ENCODE data around the gene LRFN2.

The LRFN2 gene

GRCh38 chr6:40614671-40615070, 27.5 kb upstream of the LRFN2 start:
- Histone ChIP-seq H3K4me1 (ENCODE audit: control insufficient read depth, insufficient read depth, low read length) (no peaks in the 10 kb centered on the region), H3K27me3 (ENCODE audit: control insufficient read depth, insufficient read depth, low read length) (no peaks in the 10 kb centered on the region), H3K9ac (ENCODE audit: low read depth, low read length) (no peak overlapping the region), H3K27ac (ENCODE audit: low read depth, low read length) (no peak overlapping the region), H3K9me3 (ENCODE audit: control insufficient read depth, insufficient read depth, low read length) (no peaks in the 10 kb centered on the region), H3K36me3 (ENCODE audit: control insufficient read depth, insufficient read depth, low read length) (no peaks in the 10 kb centered on the region), H3K4me3 (ENCODE audit: low read depth, low read length) (no peak overlapping the region)

GRCh38 chr6:40611912-40612311, 24.7 kb upstream of the LRFN2 start:
- Histone ChIP-seq H3K4me1 (ENCODE audit: control insufficient read depth, insufficient read depth, low read length) (no peaks in the 10 kb centered on the region), H3K27me3 (ENCODE audit: control insufficient read depth, insufficient read depth, low read length) (no peaks in the 10 kb centered on the region), H3K36me3 (ENCODE audit: control insufficient read depth, insufficient read depth, low read length) (no peaks in the 10 kb centered on the region), H3K27ac (ENCODE audit: low read depth, low read length) (no peak overlapping the region), H3K9ac (ENCODE audit: low read depth, low read length) (no peak overlapping the region), H3K4me3 (ENCODE audit: low read depth, low read length) (no peak overlapping the region), H3K9me3 (ENCODE audit: control insufficient read depth, insufficient read depth, low read length) (no peaks in the 10 kb centered on the region)

GRCh38 chr6:40611434-40611833, 24.3 kb upstream of the LRFN2 start:
- Histone ChIP-seq H3K27me3 (ENCODE audit: control insufficient read depth, insufficient read depth, low read length) (no peaks in the 10 kb centered on the region), H3K36me3 (ENCODE audit: control insufficient read depth, insufficient read depth, low read length) (no peaks in the 10 kb centered on the region), H3K9ac (ENCODE audit: low read depth, low read length) (no peak overlapping the region), H3K4me1 (ENCODE audit: control insufficient read depth, insufficient read depth, low read length) (no peaks in the 10 kb centered on the region), H3K4me3 (ENCODE audit: low read depth, low read length) (no peak overlapping the region), H3K27ac (ENCODE audit: low read depth, low read length) (no peak overlapping the region), H3K9me3 (ENCODE audit: control insufficient read depth, insufficient read depth, low read length) (no peaks in the 10 kb centered on the region)

GRCh38 chr6:40610229-40610628, 23.1 kb upstream of the LRFN2 start:
- no peak overlapping the region for H3K9ac ChIP-seq (ENCODE audit: low read depth, low read length)
- no peaks in the 10 kb centered on the region for H3K36me3 ChIP-seq (ENCODE audit: control insufficient read depth, insufficient read depth, low read length)
- H3K27me3 ChIP-seq (ENCODE audit: control insufficient read depth, insufficient read depth, low read length), result no peaks in the 10 kb centered on the region
- H3K27ac ChIP-seq (ENCODE audit: low read depth, low read length), result no peak overlapping the region
- H3K9me3 ChIP-seq (ENCODE audit: control insufficient read depth, insufficient read depth, low read length), result no peaks in the 10 kb centered on the region
- no peak overlapping the region for H3K4me3 ChIP-seq (ENCODE audit: low read depth, low read length)
- no peaks in the 10 kb centered on the region for H3K4me1 ChIP-seq (ENCODE audit: control insufficient read depth, insufficient read depth, low read length)

GRCh38 chr6:40606981-40607380, 19.8 kb upstream of the LRFN2 start:
- Histone ChIP-seq H3K4me1 (ENCODE audit: control insufficient read depth, insufficient read depth, low read length) (no peaks in the 10 kb centered on the region), H3K27ac (ENCODE audit: low read depth, low read length) (no peak overlapping the region), H3K4me3 (ENCODE audit: low read depth, low read length) (no peak overlapping the region), H3K36me3 (ENCODE audit: control insufficient read depth, insufficient read depth, low read length) (no peaks in the 10 kb centered on the region), H3K9me3 (ENCODE audit: control insufficient read depth, insufficient read depth, low read length) (no peaks in the 10 kb centered on the region), H3K9ac (ENCODE audit: low read depth, low read length) (no peak overlapping the region), H3K27me3 (ENCODE audit: control insufficient read depth, insufficient read depth, low read length) (0 out of 2 replicates have a peak, but pooled peaks cover 6% of the 10 kb centered on the region)

- Histone ChIP-seq H3K4me1 (ENCODE audit: control insufficient read depth, insufficient read depth, low read length) (no peaks in the 10 kb centered on the region), H3K4me3 (ENCODE audit: low read depth, low read length) (no peak overlapping the region), H3K27ac (ENCODE audit: low read depth, low read length) (no peak overlapping the region), H3K9me3 (ENCODE audit: control insufficient read depth, insufficient read depth, low read length) (no peaks in the 10 kb centered on the region), H3K9ac (ENCODE audit: low read depth, low read length) (no peak overlapping the region), H3K36me3 (ENCODE audit: control insufficient read depth, insufficient read depth, low read length) (no peaks in the 10 kb centered on the region), H3K27me3 (ENCODE audit: control insufficient read depth, insufficient read depth, low read length) (0 out of 2 replicates have a peak, but pooled peaks cover 6% of the 10 kb centered on the region)
Measured at GRCh38 chr6:40606526-40606925, 19.4 kb upstream of the LRFN2 start.

- no peak overlapping the region for H3K9ac ChIP-seq (ENCODE audit: low read depth, low read length)
- no peak overlapping the region for H3K27ac ChIP-seq (ENCODE audit: low read depth, low read length)
- 0 out of 2 replicates have a peak, but pooled peaks cover 6% of the 10 kb centered on the region for H3K27me3 ChIP-seq (ENCODE audit: control insufficient read depth, insufficient read depth, low read length)
- no peaks in the 10 kb centered on the region for H3K9me3 ChIP-seq (ENCODE audit: control insufficient read depth, insufficient read depth, low read length)
- H3K36me3 ChIP-seq (ENCODE audit: control insufficient read depth, insufficient read depth, low read length), result no peaks in the 10 kb centered on the region
- no peaks in the 10 kb centered on the region for H3K4me1 ChIP-seq (ENCODE audit: control insufficient read depth, insufficient read depth, low read length)
- H3K4me3 ChIP-seq (ENCODE audit: low read depth, low read length), result no peak overlapping the region
Measured at GRCh38 chr6:40604082-40604481, 16.9 kb upstream of the LRFN2 start.

GRCh38 chr6:40599555-40599954, 12.4 kb upstream of the LRFN2 start:
- H3K27ac ChIP-seq (ENCODE audit: low read depth, low read length), result no peak overlapping the region
- peaks cover 3% of the 10 kb centered on the region; the same call in 1 of the 2 replicates for H3K27me3 ChIP-seq (ENCODE audit: control insufficient read depth, insufficient read depth, low read length)
- no peak overlapping the region for H3K4me3 ChIP-seq (ENCODE audit: low read depth, low read length)
- H3K4me1 ChIP-seq (ENCODE audit: control insufficient read depth, insufficient read depth, low read length), result no peaks in the 10 kb centered on the region
- H3K9ac ChIP-seq (ENCODE audit: low read depth, low read length), result no peak overlapping the region
- no peaks in the 10 kb centered on the region for H3K9me3 ChIP-seq (ENCODE audit: control insufficient read depth, insufficient read depth, low read length)
- H3K36me3 ChIP-seq (ENCODE audit: control insufficient read depth, insufficient read depth, low read length), result no peaks in the 10 kb centered on the region

- no peaks in the 10 kb centered on the region for H3K4me1 ChIP-seq (ENCODE audit: control insufficient read depth, insufficient read depth, low read length)
- H3K9me3 ChIP-seq (ENCODE audit: control insufficient read depth, insufficient read depth, low read length), result no peaks in the 10 kb centered on the region
- H3K27me3 ChIP-seq (ENCODE audit: control insufficient read depth, insufficient read depth, low read length), result peaks cover 3% of the 10 kb centered on the region
- no peaks in the 10 kb centered on the region for H3K36me3 ChIP-seq (ENCODE audit: control insufficient read depth, insufficient read depth, low read length)
- H3K27ac ChIP-seq (ENCODE audit: low read depth, low read length), result no peak overlapping the region
- no peak overlapping the region for H3K9ac ChIP-seq (ENCODE audit: low read depth, low read length)
- H3K4me3 ChIP-seq (ENCODE audit: low read depth, low read length), result no peak overlapping the region
Measured at GRCh38 chr6:40598516-40598915, 11.4 kb upstream of the LRFN2 start.

- H3K9me3 ChIP-seq (ENCODE audit: control insufficient read depth, insufficient read depth, low read length), result no peaks in the 10 kb centered on the region
- H3K36me3 ChIP-seq (ENCODE audit: control insufficient read depth, insufficient read depth, low read length), result no peaks in the 10 kb centered on the region
- no peak overlapping the region for H3K4me3 ChIP-seq (ENCODE audit: low read depth, low read length)
- H3K9ac ChIP-seq (ENCODE audit: low read depth, low read length), result no peak overlapping the region
- H3K27ac ChIP-seq (ENCODE audit: low read depth, low read length), result no peak overlapping the region
- peaks cover 3% of the 10 kb centered on the region for H3K27me3 ChIP-seq (ENCODE audit: control insufficient read depth, insufficient read depth, low read length)
- H3K4me1 ChIP-seq (ENCODE audit: control insufficient read depth, insufficient read depth, low read length), result no peaks in the 10 kb centered on the region
Measured at GRCh38 chr6:40597301-40597700, 10.1 kb upstream of the LRFN2 start.

GRCh38 chr6:40588480-40588879, 1.3 kb upstream of the LRFN2 start:
- H3K4me1 ChIP-seq (ENCODE audit: control insufficient read depth, insufficient read depth, low read length), result peaks cover 21% of the 10 kb centered on the region
- H3K9ac ChIP-seq (ENCODE audit: low read depth, low read length), result no peak overlapping the region
- peaks cover 44% of the 10 kb centered on the region for H3K27me3 ChIP-seq (ENCODE audit: control insufficient read depth, insufficient read depth, low read length)
- no peaks in the 10 kb centered on the region for H3K36me3 ChIP-seq (ENCODE audit: control insufficient read depth, insufficient read depth, low read length)
- H3K9me3 ChIP-seq (ENCODE audit: control insufficient read depth, insufficient read depth, low read length), result no peaks in the 10 kb centered on the region
- H3K4me3 ChIP-seq (ENCODE audit: low read depth, low read length), result no peak overlapping the region
- no peak overlapping the region for H3K27ac ChIP-seq (ENCODE audit: low read depth, low read length)

- Histone ChIP-seq H3K9me3 (ENCODE audit: control insufficient read depth, insufficient read depth, low read length) (no peaks in the 10 kb centered on the region), H3K36me3 (ENCODE audit: control insufficient read depth, insufficient read depth, low read length) (no peaks in the 10 kb centered on the region), H3K4me1 (ENCODE audit: control insufficient read depth, insufficient read depth, low read length) (peaks cover 21% of the 10 kb centered on the region), H3K27me3 (ENCODE audit: control insufficient read depth, insufficient read depth, low read length) (peaks cover 44% of the 10 kb centered on the region), H3K27ac (ENCODE audit: low read depth, low read length) (no peak overlapping the region), H3K4me3 (ENCODE audit: low read depth, low read length) (no peak overlapping the region; the same call in 1 of the 2 replicates), H3K9ac (ENCODE audit: low read depth, low read length) (no peak overlapping the region)
Measured at GRCh38 chr6:40588070-40588384, 863 bp upstream of the LRFN2 start.
